OCI-LY1 (cell line): ENCODE data around the gene PTPN23.

ENCODE experiments used
- H2AFZ ChIP-seq: fragments of 200-600 bp; sonication (generic), shearing (Covaris generic); 2 replicates; pipeline ENCODE4 v1.6.0; 2014; ENCODE audit warnings: antibody characterized with exemption, mild to moderate bottlenecking, low read length
- H3F3A ChIP-seq: fragments of 200-600 bp; sonication (generic), shearing (Covaris generic); 2 replicates; pipeline ENCODE4 v1.6.0; 2014; ENCODE audit warnings: mild to moderate bottlenecking, antibody characterized with exemption, low read length, moderate library complexity; ENCODE audit not compliant: insufficient read depth
- H3K27ac ChIP-seq: fragments of 200-600 bp; sonication (generic); 2 replicates; pipeline ENCODE4 v1.5.1; 2014; ENCODE audit warnings: low read length, mixed run types, mild to moderate bottlenecking, low read depth; ENCODE audit not compliant: poor library complexity, severe bottlenecking
- H3K27me3 ChIP-seq: fragments of 200-600 bp; sonication (generic); 2 replicates; pipeline ENCODE4 v1.6.0; 2014; ENCODE audit warnings: antibody characterized with exemption, mild to moderate bottlenecking, low read length, moderate library complexity; ENCODE audit not compliant: insufficient read depth
- H3K36me3 ChIP-seq: fragments of 200-600 bp; sonication (generic); 2 replicates; pipeline ENCODE4 v1.6.1; 2014; ENCODE audit warnings: mild to moderate bottlenecking, antibody characterized with exemption, low read length, moderate library complexity, mixed read lengths; ENCODE audit not compliant: insufficient read depth
- H3K4me1 ChIP-seq: fragments of 200-600 bp; sonication (generic); 2 replicates; pipeline ENCODE4 v1.5.1; 2014; ENCODE audit warnings: mild to moderate bottlenecking, low read length, moderate library complexity; ENCODE audit not compliant: insufficient read depth, severe bottlenecking
- H3K4me2 ChIP-seq: fragments of 200-600 bp; sonication (generic), shearing (Covaris generic); 2 replicates; pipeline ENCODE4 v1.6.1; 2014; ENCODE audit warnings: low read length
- H3K4me3 ChIP-seq: fragments of 200-600 bp; sonication (generic); 2 replicates; pipeline ENCODE4 v1.5.1; 2014; ENCODE audit warnings: low read length, low read depth, mild to moderate bottlenecking, mixed read lengths; ENCODE audit not compliant: poor library complexity, severe bottlenecking
- H3K79me2 ChIP-seq: fragments of 200-600 bp; shearing (Covaris generic); 2 replicates; pipeline ENCODE4 v1.6.1; 2016; ENCODE audit warnings: mixed run types, low read length, mixed read lengths; ENCODE audit not compliant: insufficient read depth
- H3K9ac ChIP-seq: fragments of 200-600 bp; sonication (generic), shearing (Covaris generic); 2 replicates; pipeline ENCODE4 v1.6.1; 2014; ENCODE audit warnings: mild to moderate bottlenecking, low read length, mixed read lengths
- H3K9me2 ChIP-seq: fragments of 200-600 bp; sonication (generic), shearing (Covaris generic); 2 replicates; pipeline ENCODE4 v1.6.1; 2014; ENCODE audit warnings: low read depth, mild to moderate bottlenecking, low read length, mixed read lengths
- H3K9me3 ChIP-seq: fragments of 200-600 bp; shearing (Covaris generic); 2 replicates; pipeline ENCODE4 v1.6.1; 2014; ENCODE audit warnings: low read length, mixed read lengths
- H4K20me1 ChIP-seq: fragments of 200-600 bp; sonication (generic), shearing (Covaris generic); 2 replicates; pipeline ENCODE4 v1.6.0; 2016; ENCODE audit warnings: mild to moderate bottlenecking, low read length; ENCODE audit not compliant: insufficient read depth
- EZH2 ChIP-seq: fragments of 200-600 bp; sonication (generic), shearing (Covaris generic); IDR thresholded peaks from 2 replicates; pipeline ENCODE4 v1.8.0; 2017; ENCODE audit warnings: borderline replicate concordance, mixed run types, mild to moderate bottlenecking, antibody characterized with exemption, low read length, moderate library complexity, mixed read lengths
- TF ChIP-seq, protein P1 (sequence below): fragments of 200-600 bp; sonication (generic), shearing (Covaris generic); IDR thresholded peaks from 2 replicates; pipeline ENCODE4 v1.5.1; 2017; ENCODE audit warnings: mild to moderate bottlenecking, antibody characterized with exemption, low read length, moderate library complexity, mixed read lengths

PTPN23 gene

DNA sequence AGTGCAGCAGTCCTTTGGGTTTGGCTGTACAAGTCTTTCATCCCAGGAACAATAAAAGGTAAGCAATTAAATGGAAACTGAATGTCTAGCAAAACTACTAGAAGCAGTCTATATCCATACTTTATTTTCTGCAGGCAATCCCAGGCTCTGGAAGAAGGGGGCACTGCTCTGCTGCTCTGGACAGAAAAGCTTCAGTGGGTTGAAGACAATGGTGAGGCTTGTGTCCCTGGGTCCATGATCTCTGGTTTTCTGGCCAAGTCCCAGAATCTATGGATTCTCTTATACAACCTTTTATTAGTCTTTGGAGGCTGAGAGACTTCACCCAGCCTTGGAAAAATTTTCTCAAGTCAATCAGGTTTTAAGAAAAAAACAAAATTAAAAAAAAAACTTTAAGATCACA lies 59.3 kb downstream of the PTPN23 start:
- peaks cover 55% of the 10 kb centered on the region for H3K36me3 ChIP-seq
- H3K9me3 ChIP-seq: no peaks in the 10 kb centered on the region
- no peaks in the 10 kb centered on the region for H4K20me1 ChIP-seq
- no peaks in the 10 kb centered on the region for H3K27me3 ChIP-seq
- H2AFZ ChIP-seq: no peak overlapping the region
- no peaks in the 10 kb centered on the region for H3K4me1 ChIP-seq
- no peaks in the 10 kb centered on the region for H3F3A ChIP-seq
- no peak overlapping the region for H3K4me3 ChIP-seq
- H3K79me2 ChIP-seq: no peaks in the 10 kb centered on the region
- no peak overlapping the region for H3K9ac ChIP-seq
- no peak overlapping the region for H3K27ac ChIP-seq
- TF ChIP-seq, protein P1, sequence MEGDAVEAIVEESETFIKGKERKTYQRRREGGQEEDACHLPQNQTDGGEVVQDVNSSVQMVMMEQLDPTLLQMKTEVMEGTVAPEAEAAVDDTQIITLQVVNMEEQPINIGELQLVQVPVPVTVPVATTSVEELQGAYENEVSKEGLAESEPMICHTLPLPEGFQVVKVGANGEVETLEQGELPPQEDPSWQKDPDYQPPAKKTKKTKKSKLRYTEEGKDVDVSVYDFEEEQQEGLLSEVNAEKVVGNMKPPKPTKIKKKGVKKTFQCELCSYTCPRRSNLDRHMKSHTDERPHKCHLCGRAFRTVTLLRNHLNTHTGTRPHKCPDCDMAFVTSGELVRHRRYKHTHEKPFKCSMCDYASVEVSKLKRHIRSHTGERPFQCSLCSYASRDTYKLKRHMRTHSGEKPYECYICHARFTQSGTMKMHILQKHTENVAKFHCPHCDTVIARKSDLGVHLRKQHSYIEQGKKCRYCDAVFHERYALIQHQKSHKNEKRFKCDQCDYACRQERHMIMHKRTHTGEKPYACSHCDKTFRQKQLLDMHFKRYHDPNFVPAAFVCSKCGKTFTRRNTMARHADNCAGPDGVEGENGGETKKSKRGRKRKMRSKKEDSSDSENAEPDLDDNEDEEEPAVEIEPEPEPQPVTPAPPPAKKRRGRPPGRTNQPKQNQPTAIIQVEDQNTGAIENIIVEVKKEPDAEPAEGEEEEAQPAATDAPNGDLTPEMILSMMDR: no peak
- TF ChIP-seq EZH2: no peak
- no peak overlapping the region for H3K4me2 ChIP-seq
- H3K9me2 ChIP-seq: no peaks in the 10 kb centered on the region

DNA sequence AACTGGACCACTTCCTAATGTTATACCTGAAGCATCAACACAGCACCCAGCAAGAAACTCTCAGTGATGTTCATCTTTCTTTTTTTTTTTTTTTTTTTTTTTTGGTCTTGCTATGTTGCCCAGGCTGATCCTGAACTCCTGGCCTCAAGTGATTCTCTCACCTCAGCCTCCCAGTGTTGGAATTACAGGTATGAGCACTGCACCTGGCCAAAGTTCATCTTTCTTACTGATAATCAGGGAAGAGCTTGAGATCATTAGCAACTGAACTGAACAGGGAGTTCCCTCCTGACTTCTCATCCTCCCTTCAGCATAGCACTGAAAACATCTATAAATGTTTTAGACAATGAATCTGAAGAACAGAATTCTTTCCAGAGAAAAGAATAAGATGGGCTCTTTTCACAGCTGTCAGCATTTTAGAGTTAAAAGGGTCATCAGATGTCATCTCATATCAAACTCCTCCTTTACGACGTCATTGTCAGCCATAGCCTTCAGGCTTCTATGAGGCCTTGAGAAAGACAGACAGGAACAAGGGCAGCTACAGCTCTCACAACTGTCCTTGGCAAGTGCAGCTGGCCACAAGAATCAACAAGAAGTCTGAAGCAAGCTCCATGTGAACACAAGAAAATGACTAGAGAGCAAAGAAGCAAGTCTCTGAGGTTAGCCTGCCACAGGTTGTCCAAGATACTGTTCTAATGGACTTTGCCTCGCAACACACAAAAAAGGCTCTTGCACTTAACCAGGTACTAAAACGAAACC lies 61.2 kb downstream of the PTPN23 start:
- Histone ChIP-seq H3K4me1 (no peaks in the 10 kb centered on the region), H3F3A (no peaks in the 10 kb centered on the region), H3K9me2 (no peaks in the 10 kb centered on the region), H4K20me1 (no peaks in the 10 kb centered on the region), H3K4me2 (no peak overlapping the region), H3K27ac (no peak overlapping the region), H3K27me3 (no peaks in the 10 kb centered on the region), H3K4me3 (no peak overlapping the region), H3K79me2 (no peaks in the 10 kb centered on the region), H3K36me3 (peaks cover 52% of the 10 kb centered on the region), H3K9ac (no peak overlapping the region), H3K9me3 (no peaks in the 10 kb centered on the region), H2AFZ (no peak overlapping the region)
- no peak for TF ChIP-seq EZH2
- TF ChIP-seq, protein P1: no peak

DNA sequence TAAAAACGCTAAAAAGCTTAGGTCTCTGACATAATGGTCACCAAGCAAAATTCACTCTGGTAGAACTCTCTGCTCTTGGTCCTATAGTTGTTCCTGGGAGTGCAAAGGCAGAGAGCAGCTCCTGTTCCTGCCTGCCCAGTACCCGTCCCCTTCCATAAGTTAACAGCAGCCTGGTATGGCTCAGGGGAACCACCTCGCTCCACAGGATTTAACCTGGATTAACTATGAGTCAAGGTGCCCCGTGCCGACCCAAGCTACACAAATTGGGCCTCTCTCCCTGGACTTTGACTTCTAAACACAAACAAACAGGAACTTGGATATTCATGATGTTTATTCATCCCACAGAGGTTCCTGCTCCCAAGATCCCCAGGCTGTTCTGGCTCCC lies 62.8 kb downstream of the PTPN23 start:
- Histone ChIP-seq H3K27ac (no peak overlapping the region), H3K79me2 (no peaks in the 10 kb centered on the region), H3K4me1 (no peaks in the 10 kb centered on the region), H3K9ac (no peak overlapping the region), H3K27me3 (no peaks in the 10 kb centered on the region), H3K36me3 (peaks cover 39% of the 10 kb centered on the region), H3K4me2 (no peak overlapping the region), H3F3A (no peaks in the 10 kb centered on the region), H2AFZ (no peak overlapping the region), H3K4me3 (no peak overlapping the region), H3K9me2 (no peaks in the 10 kb centered on the region), H3K9me3 (no peaks in the 10 kb centered on the region), H4K20me1 (no peaks in the 10 kb centered on the region)
- TF ChIP-seq EZH2: no peak
- TF ChIP-seq, protein P1: no peak
